LNCAP (cell line): ENCODE results near the gene GPT2.

ENCODE experiments used
- CTCF ChIP-seq: fragments of 450-650 bp; IDR thresholded peaks from 2 replicates; pipeline ENCODE4 v1.5.1; 2017; ENCODE audit warnings: mild to moderate bottlenecking

Gene GPT2

GRCh38 chr16:46883690-46884512, at the start of gene GPT2:
Gene GPT2, plus strand, starts transcription at chr16:46884362. Its CDS starts 354 bp downstream, at chr16:46884716.
- TF ChIP-seq CTCF, result no peak

- no peak for TF ChIP-seq CTCF
Measured at GRCh38 chr16:46836534-46837530, 47.3 kb upstream of the GPT2 start.

- no peak for TF ChIP-seq CTCF
Measured at GRCh38 chr16:46839986-46840443, 44.1 kb upstream of the GPT2 start.

- TF ChIP-seq CTCF, result no peak
Measured at GRCh38 chr16:46842192-46842895, 41.8 kb upstream of the GPT2 start.

- no peak for TF ChIP-seq CTCF
Measured at GRCh38 chr16:46843898-46844642, 40.1 kb upstream of the GPT2 start.

GRCh38 chr16:46844771-46845170, 39.4 kb upstream of the GPT2 start:
- TF ChIP-seq CTCF, result no peak
